ENCODE results near the gene PLIN3.

GRCh38 chr19:4843647-4843965, 23.9 kb downstream of the PLIN3 start:
- TF ChIP-seq POLR2A (IDR thresholded peaks at IDR 0.05) (no peak), CTCF (IDR thresholded peaks at IDR 0.05) (no peak), EP300 (IDR thresholded peaks at IDR 0.05) (no peak)
